Measurements from ENCODE around the gene KMT2C.

KMT2C gene

GRCh38 chr7:152200395-152200794 is 235.4 kb downstream of the KMT2C start:
- DNase-seq (ENCODE audit: low read depth in 2 of 2) = no peak

DNA sequence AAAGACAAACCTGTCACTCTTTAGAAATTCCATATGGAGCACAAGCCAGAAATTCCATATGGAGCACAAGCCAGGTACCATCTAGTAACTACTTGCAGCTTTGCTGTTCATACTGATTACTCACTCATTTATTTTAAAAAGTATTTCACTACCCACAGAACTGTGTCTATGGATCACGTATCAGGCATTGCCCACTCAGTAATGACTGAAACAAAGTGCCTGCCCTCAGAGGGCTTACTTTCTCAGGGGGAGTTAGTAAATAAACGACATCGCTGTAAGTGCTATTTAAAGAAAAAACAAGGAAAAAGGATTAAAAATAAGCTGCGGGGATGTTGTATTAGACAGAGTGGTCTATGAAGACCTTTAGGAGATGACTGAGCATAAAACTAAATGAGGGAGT is 239.4 kb downstream of the KMT2C start:
- DNase-seq (ENCODE audit: low read depth in 2 of 2) = no peak

GRCh38 chr7:152193880-152194279 is 241.9 kb downstream of the KMT2C start:
- DNase-seq (ENCODE audit: low read depth in 2 of 2) = no peak

DNA sequence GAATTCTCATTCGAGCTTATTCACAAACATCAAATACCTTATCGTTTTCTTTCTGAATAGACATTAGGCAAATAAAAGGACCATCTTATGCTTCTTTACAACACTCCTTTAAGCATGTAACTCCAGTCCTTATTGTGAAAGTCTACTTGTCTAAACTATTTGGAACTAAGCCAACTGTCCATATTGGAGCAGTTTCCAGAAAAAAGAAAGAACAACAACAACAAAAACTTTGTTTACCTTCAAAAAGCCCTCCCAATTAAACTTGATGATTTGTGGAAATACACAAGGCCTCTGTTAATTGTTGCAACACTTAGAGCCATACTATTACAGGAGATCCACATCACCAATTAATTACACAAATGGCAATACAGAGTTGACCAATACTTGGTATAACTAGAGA is 246.7 kb downstream of the KMT2C start:
- DNase-seq (ENCODE audit: low read depth in 2 of 2) = no peak

DNA sequence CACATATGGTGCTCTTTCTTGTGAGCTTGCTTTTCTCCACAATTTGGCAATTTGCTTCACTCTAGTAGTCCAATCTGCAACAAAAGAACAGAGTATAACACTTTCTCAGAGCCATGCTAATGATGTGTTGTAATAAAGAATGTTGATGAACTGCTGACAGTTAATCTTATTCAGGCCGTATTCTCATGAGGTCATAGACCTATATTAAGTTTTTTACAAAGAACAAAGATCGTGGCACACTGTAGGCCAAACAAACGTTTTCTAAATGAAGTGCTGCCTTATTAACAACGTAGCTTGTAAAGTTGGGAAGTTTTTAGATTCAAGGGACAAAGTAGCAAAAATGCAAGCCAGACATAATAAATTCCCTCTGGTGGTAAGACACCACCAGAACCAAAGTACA is 250.2 kb downstream of the KMT2C start:
- no peak for DNase-seq (ENCODE audit: low read depth in 2 of 2)

DNA sequence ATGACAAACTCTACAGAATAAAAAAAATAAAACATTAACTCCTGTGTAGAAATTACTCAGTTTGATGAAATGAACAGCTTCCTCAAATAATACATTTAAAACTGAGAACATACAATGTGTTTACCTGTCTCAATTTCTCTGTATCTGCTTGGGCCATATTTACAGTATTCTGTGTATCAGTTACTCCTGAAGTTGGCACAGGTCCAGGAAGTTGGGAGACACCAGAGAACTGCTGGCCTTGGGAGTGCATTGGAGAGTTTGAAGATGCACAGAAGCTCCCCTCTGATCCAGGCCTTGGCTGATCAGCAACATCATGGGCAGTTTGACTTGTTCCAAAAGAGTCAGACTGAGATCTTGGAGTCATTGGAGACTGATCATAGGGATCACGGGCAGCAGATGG is 255.2 kb downstream of the KMT2C start:
- no peak for DNase-seq (ENCODE audit: low read depth in 2 of 2)

DNA sequence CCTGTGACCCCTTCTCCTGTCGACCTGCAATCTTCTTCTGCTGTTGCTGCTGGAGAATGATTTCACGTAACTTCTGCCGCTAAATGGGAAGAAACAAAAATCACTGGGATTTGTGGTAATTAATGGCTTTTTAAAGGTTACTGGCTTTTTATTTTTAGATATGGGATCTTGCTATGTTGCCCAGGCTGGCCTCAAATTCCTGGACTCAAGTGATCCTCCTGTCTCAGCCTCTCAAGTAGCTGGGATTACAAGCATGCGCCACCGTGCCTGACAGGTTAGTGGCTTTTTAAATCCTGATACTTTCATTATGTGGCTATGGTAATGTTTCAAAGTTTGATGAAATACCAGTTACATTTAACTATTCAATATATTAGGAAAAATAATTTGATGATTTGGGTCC is 255.8 kb downstream of the KMT2C start:
- no peak for DNase-seq (ENCODE audit: low read depth in 2 of 2)

GRCh38 chr7:152178405-152179058 is 257.3 kb downstream of the KMT2C start:
- DNase-seq (ENCODE audit: low read depth in 2 of 2) = no peak

- no peak for DNase-seq (ENCODE audit: low read depth in 2 of 2)
Measured at GRCh38 chr7:152177681-152178404, 258.0 kb downstream of the KMT2C start.

DNA sequence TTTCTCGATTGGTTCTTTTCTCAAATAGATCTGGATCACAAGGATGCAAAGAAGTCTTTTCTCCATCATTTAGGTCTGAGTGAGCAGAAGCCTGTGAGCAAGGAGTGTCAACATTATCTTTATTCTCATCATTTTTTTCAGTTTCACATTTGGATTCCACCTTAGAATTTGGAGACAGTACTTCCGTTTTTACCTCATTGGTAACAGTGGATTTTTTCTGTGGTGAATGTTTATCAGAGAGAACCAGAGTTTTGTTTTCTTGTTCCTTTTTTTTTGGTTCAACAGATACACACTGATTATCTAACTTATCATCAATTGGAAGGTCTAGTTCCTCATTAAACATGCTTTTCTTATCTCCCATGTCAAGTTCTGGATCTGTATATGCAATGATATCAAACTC is 259.0 kb downstream of the KMT2C start:
- DNase-seq (ENCODE audit: low read depth in 2 of 2) = no peak

GRCh38 chr7:152173372-152174070 is 262.3 kb downstream of the KMT2C start:
- no peak for DNase-seq (ENCODE audit: low read depth in 2 of 2)

DNA sequence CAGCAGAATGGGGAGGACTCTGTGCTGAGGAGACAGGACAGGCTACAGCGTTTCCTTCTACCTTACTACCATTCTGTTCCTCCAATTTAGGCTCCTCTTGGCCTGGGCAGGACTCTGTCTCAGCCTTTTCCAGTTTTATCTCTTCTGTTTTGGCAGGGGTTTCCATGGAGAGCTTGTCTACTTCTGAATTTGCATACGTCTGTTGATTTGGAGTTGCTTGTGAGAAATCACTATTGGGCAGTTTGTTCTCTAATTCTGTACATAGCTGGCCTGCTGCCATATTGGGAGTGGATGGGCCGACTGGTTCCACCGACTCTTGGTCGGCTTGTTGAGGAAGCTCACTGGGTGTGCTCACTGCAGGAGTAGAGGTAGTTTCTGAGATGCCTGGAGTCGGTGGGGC is 273.5 kb downstream of the KMT2C start:
- DNase-seq (ENCODE audit: low read depth in 2 of 2) = no peak

GRCh38 chr7:152161171-152161570 is 274.6 kb downstream of the KMT2C start:
- DNase-seq (ENCODE audit: low read depth in 2 of 2) = no peak

- DNase-seq (ENCODE audit: low read depth in 2 of 2) = no peak
Measured at GRCh38 chr7:152158801-152159587, 276.8 kb downstream of the KMT2C start.

GRCh38 chr7:152152267-152152666 is 283.5 kb downstream of the KMT2C start:
- DNase-seq (ENCODE audit: low read depth in 2 of 2) = no peak

DNA sequence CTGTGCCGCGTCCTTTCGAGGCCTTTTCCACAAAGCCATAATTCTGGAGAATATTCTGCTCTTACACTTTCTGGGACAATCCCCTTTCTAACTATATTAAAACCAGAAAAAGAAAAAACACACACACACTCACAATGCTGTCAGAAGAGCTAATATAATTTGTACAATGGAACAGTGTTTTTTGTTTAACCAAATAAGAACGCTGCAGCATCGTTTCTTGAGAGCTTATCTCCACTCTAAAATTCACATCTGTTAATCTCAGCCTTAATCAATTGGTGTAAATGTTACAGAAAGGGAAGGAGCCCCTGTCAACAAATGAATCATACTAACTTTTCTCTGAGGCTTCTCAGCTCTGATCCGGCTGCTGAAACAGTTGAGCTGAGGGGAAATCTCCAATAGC is 286.4 kb downstream of the KMT2C start:
- DNase-seq (ENCODE audit: low read depth in 2 of 2) = no peak

DNA sequence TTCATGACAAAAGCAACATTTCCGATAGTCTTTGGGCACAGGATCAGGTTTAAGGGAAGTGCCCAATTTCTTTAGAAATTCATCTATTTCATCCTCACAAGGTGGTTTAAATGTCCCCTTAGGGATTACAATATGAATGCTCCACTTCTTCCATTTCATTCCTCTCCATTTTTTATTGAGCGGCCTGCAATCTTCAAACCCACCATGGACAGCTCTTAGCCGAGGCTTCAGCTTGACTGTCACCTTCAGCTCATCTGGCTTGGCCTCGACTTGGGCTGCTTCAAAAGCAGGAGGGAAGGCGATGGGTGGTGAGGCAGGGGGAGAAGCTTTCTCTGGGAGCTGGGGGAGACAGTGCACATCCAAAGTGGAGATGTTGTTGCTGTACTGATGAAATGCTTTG is 287.1 kb downstream of the KMT2C start:
- no peak for DNase-seq (ENCODE audit: low read depth in 2 of 2)

- no peak for DNase-seq (ENCODE audit: low read depth in 2 of 2)
Measured at GRCh38 chr7:152145853-152146466, 289.8 kb downstream of the KMT2C start.

DNA sequence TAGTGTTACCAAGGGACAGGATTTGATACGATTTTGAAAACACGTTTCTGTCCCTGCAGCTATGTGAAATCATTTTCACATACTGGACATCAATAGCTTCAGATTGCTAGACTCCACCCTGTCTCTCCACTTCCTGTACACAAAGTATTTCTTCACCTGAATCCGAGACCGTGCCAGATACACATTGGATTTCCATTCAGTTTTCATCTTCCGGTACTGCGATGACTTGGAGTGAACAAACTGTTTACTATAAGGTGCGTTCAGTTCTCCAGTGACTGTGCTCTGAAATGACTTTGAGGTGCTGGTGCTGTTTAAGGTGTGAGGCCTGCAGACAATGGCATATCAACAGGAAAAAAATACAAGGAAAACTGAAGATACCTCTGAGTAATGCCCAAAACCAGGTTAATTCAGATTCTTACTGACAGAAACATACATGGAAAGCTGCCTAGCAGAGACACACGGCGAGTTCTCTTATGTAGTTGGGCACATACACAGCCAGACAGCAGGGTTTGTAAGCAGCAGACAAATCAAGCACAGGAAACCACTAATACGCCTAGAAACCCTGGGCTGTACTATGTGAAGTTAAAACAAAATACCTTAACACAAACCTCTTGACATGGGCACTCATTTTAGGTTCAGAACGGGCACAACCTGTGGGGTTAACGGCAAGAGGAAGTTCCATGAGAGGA is 291.1 kb downstream of the KMT2C start:
- no peak for DNase-seq (ENCODE audit: low read depth in 2 of 2)

- no peak for DNase-seq (ENCODE audit: low read depth in 2 of 2)
Measured at GRCh38 chr7:152142976-152143595, 292.7 kb downstream of the KMT2C start.

GRCh38 chr7:152140560-152140959 is 295.2 kb downstream of the KMT2C start:
- no peak for DNase-seq (ENCODE audit: low read depth in 2 of 2)
